GM18519 (cell line): ENCODE data around the gene PGM2.
A peak's percentile ranks its signal among the peaks of the same experiment; 100 is the strongest.
"Not testable (repeated sequence)": the region's sequence is repeated elsewhere in the genome, so short reads cannot be mapped to it uniquely, and the experiment has no call there.

Experiments used
- ATAC-seq: cut with Tn5 transposase; IDR thresholded peaks from one replicate; pipeline ENCODE4 v1.9.1; 2021; ENCODE audit warnings: mild to moderate bottlenecking, moderate library complexity; ENCODE audit not compliant: unreplicated experiment, low FRiP score

PGM2 gene

DNA sequence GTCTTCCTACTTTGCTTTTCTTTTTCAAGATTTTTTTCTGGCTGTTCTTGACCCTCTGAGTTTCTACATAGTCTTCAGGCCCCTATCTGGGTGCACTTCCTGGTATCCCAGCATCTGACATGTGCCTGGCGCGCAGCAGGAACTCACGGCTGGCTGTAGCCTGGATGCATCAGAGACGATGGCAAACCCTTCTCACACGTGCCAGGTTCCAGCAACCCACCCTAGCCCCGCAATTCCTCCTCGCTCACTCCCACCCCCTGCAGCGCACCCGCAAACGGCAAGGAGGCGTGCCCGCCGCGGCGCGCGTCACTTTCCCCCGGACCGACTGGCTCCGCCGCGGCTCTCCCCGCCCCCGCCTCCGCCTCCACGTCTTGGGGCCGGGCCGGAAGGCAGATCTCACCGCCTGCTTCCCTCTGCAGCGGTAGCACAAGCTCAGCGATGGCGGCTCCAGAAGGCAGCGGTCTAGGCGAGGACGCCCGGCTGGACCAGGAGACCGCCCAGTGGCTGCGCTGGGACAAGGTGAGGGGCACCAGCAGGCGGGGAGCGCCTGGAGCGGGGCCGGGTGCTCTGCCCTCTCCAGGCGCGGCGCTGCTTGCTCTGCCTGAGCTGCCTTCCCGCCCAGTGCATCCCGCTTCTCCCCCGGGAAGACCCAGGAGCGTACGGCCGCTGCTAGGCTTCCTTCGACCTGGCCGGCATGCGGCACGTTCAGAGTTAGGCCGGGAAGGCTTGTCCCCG is at the start of gene PGM2:
Gene PGM2 (plus strand): TSS at position 392 of the 735 bp plus-strand sequence. CDS start 47 bp downstream, at position 439.
- ATAC-seq, result peak; percentile 94

DNA sequence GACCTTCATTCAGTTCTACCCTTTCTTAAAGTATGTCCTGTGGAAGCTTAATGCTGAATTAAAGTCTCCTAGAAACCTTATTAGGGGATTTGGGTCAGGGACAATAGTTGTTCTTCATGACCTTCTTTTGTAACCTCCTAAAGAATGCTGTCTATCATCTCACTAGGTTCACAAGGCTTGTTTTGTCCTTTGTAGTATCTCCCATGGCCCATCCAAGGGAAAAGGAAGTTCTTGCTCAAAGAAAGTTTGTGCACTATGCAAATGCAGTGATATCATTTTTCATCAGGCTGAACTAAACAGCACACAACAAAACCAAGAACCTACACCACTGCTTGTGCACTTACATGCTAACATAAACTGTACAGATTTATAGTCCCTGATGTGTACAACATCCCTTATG is 46.6 kb upstream of the PGM2 start:
- no peak for ATAC-seq

GRCh38 chr4:37780444-37781130 is 45.9 kb upstream of the PGM2 start:
- ATAC-seq, result no peak

DNA sequence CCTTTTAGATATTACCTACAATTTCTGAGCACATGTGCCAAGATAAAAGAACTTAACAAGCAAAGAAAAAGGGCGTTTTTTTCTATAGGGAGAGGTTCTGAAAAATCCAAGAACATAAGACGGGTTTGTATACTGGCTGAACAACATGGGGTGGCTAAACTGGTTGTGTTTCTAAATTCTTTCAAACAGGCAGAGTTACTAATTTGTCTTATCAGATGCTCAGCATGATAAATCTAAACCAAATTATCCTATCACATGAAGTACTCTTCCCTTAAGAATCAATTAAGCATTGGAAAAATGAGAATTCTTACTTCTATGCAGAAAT is 45.4 kb upstream of the PGM2 start:
- ATAC-seq, result no peak

- not testable (repeated sequence) for ATAC-seq
Observed at GRCh38 chr4:37786267-37786666, 40.2 kb upstream of the PGM2 start.

DNA sequence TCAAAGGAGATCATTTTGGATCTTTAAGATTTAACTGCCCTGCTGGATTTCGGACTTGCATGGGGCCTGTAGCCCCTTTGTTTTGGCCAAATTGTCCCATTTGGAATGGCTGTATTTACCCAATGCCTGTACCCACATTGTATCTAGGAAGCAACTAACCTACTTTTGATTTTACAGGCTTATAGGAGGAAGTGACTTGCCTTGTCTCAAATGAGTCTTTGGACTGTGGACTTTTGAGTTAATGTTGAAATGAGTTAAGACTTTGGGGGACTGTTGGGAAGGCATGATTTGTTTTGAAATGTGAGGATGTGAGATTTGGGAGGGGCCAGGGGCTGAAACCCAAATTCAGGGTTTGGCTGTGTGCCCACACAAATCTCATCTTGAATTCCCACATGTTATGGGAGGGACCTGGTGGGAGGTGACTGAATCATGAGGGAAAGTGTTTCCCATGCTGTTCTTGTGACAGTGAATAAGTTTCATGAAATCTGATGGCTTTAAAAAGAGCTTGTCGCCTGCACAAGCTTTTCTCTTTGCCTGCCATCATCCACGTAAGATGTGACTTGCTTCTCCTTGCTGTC is 38.5 kb upstream of the PGM2 start:
- not testable (repeated sequence) for ATAC-seq

DNA sequence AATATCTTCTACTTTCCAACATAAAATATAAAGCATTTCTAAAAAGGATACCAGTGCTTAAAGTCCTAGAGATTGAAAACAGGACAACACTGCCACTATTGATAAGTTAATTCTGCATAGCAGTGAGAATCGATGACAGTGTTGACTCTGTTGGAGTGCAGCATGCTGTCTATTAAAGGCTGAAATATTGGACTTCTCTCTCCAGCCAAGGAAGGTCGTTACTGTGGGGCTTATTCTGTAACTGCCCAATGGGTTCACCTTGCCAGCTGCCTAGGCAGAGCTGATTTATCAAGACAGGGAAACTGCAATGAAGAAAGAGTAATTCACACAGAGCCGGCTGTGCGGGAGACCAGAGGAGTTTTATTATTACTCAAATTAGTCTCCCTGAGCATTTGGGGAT is 37.7 kb upstream of the PGM2 start:
- no peak for ATAC-seq

GRCh38 chr4:37792241-37792640 is 34.2 kb upstream of the PGM2 start:
- ATAC-seq, result no peak

GRCh38 chr4:37793562-37793961 is 32.9 kb upstream of the PGM2 start:
- no peak for ATAC-seq

DNA sequence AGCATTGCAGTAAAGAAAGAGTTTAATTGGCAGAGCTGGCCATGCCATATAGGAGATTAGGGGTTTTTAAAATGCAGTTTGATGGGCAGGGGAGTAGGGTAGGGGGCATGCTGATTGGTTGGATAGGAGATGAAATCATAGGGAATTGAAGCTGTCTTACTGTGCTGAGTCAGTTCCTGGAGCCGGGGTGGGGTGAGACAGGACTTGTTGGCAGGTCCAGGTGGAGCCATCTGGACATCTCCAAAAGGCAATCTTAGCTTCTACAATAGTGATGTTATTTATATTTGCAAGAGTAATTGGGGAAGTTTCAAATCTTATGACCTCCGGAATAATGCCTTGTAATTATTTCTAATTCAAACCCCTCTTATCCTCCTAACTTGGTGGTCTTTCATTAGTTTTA is 32.4 kb upstream of the PGM2 start:
- no peak for ATAC-seq

DNA sequence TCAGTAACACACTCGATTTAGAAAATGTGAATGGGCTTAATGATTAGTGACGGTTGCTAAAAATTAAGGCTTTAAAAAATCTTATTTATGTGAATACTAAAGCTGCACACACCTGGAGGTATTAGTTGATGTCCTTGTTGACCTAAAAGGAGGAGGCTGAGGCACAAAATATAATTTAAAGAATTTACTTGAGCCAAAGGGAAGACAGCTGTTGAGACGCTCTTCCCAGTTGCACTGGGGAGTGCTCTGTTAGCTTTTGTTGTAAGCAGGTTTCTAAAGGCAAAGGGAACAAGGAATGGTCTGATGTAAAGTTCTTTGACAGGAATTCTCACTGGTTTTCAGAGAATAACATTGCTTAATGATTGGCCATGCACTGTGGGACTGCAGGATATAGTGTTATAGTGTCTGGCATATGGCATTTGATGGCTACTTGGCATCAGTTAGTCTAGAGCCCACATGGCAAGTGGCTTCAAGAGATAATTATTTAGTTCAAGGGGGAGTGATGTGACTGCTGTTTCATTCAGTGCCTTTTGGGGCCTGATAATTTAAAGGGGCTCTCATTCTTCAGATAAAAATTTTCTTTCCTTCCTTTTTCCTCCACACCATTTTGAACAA is 30.8 kb upstream of the PGM2 start:
- no peak for ATAC-seq

DNA sequence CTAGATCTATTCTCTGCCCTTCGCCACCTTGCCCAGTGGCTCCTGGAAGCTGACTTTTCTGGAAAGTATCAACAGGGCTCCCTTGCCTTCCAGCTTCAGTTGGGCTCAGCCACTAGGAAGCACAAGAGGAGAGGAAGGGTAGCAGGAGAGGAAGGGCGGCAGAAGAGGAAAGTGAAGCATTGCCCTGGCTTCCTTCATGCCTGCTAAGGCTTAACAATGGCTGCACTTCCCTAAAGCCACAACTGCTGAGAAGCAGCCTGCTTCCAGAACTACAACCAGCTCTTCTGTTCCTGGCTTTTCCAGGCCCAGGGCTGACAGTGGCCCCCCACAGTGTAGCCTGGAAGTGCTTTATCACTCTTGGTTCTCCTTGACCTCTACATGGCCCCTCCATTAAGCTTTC is 29.1 kb upstream of the PGM2 start:
- no peak for ATAC-seq

DNA sequence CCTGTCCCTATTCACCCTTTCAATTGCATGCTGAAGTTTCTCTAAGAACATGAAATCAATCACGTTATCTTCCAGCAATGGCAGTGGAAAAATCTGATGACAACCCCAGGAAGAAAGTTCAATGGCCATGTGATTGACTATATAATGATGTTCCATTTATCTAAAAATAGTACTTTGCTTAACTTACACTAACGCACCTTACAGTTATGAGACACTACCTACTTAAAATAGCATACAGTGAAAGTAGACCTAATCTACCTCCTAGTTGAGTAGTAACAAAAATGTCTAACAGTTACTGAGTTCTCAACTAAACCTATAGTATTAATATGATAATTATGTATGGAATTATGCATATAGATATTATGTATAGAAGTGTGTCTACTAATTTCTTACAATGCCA is 28.6 kb upstream of the PGM2 start:
- no peak for ATAC-seq

DNA sequence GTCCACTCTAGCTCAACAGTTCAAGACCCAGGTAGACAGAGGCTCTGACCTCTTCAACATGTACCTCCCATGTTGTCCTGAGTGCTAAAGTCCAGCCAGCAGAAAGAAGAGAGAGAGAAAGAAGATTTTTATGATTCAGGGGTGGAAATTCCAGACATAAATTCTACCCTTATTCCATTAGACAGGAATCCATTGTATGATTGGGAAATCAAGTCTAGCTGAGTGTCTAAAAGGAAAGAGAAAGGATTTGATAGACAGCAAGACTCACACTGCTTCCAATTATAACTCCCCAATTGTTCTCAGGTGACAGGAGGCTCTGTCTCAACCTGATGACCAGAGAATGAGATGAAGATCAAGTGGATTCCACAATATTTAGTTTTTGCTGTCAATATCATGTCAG is 27.9 kb upstream of the PGM2 start:
- ATAC-seq, result no peak

DNA sequence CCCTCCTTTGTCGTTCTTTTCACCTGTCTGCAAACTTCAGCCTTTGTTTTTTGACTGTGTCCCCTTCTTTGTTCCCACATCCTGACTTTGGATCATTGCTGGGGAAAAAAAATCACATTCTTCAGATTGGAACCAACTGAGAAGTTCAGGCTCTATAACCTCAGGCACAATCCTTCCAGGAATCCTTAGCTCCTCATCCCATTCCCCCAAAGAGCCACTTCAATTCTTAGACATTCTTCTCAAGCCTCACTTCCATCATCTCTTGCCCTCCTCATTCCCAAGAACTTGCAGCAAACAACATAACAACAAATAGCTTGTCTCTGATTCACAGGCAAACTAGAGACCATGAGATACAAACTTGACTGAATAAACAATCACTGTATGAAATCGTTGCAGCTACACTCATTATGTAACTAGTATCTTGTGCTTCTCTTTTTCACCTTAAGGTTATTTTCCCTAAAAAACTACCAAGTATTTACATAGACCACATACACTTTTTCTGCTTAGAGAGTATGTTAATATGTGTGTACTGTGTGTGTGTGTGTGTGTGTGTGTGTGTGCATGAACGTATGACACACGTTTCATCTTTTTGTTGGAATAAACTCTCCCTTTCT is 26.4 kb upstream of the PGM2 start:
- ATAC-seq, result no peak

- no peak for ATAC-seq
Observed at GRCh38 chr4:37802068-37802666, 24.3 kb upstream of the PGM2 start.

- ATAC-seq, result no peak
Observed at GRCh38 chr4:37803348-37803973, 23.0 kb upstream of the PGM2 start.

DNA sequence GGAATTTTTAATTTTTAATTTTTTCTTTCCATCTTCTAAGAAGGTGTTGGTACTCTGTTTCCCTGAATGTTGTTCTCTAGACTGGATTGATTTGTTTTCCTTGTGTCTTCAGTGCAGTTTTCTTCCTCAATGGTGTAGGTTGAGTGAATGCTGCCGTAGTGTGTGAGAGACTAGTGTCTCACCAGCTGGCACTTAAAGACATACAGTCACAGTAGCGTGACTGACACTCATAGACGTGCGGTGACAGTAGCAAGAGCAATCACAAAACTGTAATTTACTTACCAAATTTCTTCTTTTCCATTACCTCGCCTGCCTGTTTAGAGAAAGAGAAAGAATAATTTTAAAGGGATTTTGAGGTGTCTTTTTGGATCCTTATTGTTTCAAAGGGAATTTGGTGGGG is 21.4 kb upstream of the PGM2 start:
- no peak for ATAC-seq

DNA sequence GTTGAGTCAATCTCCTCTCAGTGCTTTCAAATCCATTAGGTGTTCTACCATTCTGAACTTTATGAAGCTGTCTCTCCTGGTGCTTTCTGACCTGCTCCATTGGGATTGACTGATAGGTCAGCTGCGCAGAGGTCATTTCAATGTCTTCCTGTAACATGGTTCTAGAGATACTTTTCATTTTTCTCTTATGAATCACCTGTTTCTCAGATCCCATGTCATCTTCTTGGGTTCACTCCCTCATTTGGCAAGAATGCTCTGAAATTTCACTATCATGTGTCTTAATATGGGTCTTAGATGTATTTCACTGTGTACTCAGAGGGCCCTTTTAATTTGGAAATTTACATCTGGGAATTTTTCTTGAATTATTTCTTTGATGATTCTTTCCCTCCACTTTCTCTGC is 13.8 kb upstream of the PGM2 start:
- no peak for ATAC-seq

- no peak for ATAC-seq
Observed at GRCh38 chr4:37815591-37815990, 10.9 kb upstream of the PGM2 start.
